Progenitor cell of endocrine pancreas (in vitro differentiated cells): ENCODE measurements around the gene CBARP. TPM values are rescaled to one million over a fixed set of nuclear protein-coding genes. Genes with fewer than 3 reads are reported as not detected.
A peak's percentile ranks its signal among the peaks of the same experiment; 100 is the strongest.

ENCODE experiments used
- DNase-seq: peaks from one replicate; pipeline ENCODE4 v3.0.0; 2021; ENCODE audit warnings: low spot score; ENCODE audit not compliant: unreplicated experiment
- H3K27ac Mint-ChIP-seq: 2 replicates; pipeline ENCODE4 v1.8.0; 2021; ENCODE audit warnings: mild to moderate bottlenecking, moderate library complexity, mixed read lengths
- H3K27me3 Mint-ChIP-seq: 2 replicates; pipeline ENCODE4 v1.8.0; 2021; ENCODE audit warnings: mixed read lengths
- H3K36me3 Mint-ChIP-seq: 2 replicates; pipeline ENCODE4 v1.8.0; 2022; ENCODE audit warnings: mixed read lengths; ENCODE audit not compliant: insufficient read depth
- H3K4me1 Mint-ChIP-seq: 2 replicates; pipeline ENCODE4 v1.8.0; 2021; ENCODE audit warnings: low read depth, mixed read lengths
- H3K4me3 Mint-ChIP-seq: 2 replicates; pipeline ENCODE4 v1.8.0; 2021; ENCODE audit warnings: low read depth, mild to moderate bottlenecking, moderate library complexity, mixed read lengths
- H3K9me3 Mint-ChIP-seq: 2 replicates; pipeline ENCODE4 v1.8.0; 2021; ENCODE audit warnings: low read depth, mixed read lengths
- total RNA-seq: library from RNA; stranded (reverse); gene quantifications from 2 replicates; pipeline ENCODE4 v1.2.1, GENCODE V29; 2021
- TF ChIP-seq, protein P1 (sequence below): fragments of 200-600 bp; sonication (generic); IDR thresholded peaks from one replicate; pipeline ENCODE4 v1.5.0; 2021; ENCODE audit warnings: antibody characterized with exemption, mild to moderate bottlenecking; ENCODE audit not compliant: unreplicated experiment

CBARP gene
- total RNA-seq, 1 donor from 2014 or later = 13.0 TPM

DNA sequence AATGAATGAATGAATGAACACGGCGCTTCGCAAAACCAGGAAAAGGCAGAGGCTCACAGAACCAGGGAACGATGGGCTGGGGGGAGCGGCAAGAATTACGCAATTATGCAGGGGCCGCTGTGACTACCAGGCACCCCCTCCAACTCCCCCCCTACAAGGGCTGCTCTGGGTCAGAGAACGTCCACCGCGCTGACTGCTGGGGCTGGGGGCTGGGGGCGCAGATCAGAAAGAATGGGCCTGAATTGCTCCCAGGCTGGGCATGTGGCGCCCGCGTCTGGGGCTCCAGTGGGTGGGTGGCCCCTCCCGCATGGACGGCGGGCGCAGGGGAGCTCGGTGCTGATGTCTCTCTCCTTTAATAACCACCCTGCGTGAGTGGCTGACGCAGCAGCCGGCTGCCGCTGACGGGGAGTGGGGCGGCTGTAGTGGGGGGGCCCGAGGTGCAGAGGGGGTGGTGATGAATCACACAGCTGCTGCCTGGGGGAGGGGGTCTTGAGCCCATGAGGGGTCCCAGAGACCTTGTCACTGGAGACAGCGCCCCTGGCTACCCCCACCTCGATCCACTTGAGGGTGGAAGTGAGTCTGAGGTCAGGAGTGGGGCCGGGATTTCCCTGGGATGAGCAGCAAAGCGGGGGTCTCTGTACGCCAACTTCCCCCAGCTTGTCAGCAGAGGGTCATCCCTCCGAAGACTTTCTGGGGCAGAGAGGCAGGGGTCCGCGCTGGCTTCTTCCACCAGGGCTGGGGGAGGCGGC, 29.8 kb upstream of the CBARP start:
- Mint-ChIP-seq H3K27me3 (peaks cover 9% of the 10 kb centered on the region), H3K27ac (peak overlapping the region; percentile 86), H3K4me3 (peak overlapping the region; percentile 3), H3K36me3 (peaks cover 13% of the 10 kb centered on the region), H3K9me3 (no peaks in the 10 kb centered on the region), H3K4me1 (peaks cover 45% of the 10 kb centered on the region)
- DNase-seq = no peak
- TF ChIP-seq, protein P1, sequence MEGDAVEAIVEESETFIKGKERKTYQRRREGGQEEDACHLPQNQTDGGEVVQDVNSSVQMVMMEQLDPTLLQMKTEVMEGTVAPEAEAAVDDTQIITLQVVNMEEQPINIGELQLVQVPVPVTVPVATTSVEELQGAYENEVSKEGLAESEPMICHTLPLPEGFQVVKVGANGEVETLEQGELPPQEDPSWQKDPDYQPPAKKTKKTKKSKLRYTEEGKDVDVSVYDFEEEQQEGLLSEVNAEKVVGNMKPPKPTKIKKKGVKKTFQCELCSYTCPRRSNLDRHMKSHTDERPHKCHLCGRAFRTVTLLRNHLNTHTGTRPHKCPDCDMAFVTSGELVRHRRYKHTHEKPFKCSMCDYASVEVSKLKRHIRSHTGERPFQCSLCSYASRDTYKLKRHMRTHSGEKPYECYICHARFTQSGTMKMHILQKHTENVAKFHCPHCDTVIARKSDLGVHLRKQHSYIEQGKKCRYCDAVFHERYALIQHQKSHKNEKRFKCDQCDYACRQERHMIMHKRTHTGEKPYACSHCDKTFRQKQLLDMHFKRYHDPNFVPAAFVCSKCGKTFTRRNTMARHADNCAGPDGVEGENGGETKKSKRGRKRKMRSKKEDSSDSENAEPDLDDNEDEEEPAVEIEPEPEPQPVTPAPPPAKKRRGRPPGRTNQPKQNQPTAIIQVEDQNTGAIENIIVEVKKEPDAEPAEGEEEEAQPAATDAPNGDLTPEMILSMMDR = no peak

DNA sequence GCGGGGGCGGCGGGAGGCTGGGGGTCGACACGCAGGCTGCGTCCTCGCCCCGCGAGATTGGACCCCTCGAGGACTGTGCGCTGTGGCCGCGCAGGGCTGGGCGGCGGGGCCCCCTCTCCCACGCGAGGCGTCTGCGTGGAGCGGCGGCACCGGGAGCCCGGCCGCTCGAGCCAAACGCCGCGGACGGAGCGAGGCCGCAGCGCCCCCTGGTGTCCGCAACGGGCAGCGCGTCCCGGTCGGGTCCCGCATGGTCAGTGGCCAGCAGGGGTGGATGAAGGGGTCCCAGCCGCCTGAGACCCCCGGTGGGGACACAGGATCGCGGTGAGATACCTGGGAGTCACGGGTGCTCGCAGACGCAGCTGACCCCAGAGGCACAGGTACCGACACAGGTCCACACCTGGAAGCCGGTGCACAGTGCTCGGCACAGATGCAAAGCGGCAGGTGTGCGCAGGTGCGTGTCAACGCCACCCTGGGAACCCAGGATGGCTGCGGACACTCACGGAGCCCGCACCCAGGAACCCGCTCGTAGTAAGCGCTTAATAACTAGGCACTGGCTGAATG, 29.2 kb upstream of the CBARP start:
- Mint-ChIP-seq H3K27ac (peak overlapping the region; percentile 86), H3K4me1 (peaks cover 49% of the 10 kb centered on the region), H3K4me3 (peak overlapping the region; percentile 3), H3K27me3 (peaks cover 9% of the 10 kb centered on the region), H3K9me3 (no peaks in the 10 kb centered on the region), H3K36me3 (peaks cover 9% of the 10 kb centered on the region)
- TF ChIP-seq, protein P1 = peak; percentile 99
- DNase-seq = peak; percentile 82

DNA sequence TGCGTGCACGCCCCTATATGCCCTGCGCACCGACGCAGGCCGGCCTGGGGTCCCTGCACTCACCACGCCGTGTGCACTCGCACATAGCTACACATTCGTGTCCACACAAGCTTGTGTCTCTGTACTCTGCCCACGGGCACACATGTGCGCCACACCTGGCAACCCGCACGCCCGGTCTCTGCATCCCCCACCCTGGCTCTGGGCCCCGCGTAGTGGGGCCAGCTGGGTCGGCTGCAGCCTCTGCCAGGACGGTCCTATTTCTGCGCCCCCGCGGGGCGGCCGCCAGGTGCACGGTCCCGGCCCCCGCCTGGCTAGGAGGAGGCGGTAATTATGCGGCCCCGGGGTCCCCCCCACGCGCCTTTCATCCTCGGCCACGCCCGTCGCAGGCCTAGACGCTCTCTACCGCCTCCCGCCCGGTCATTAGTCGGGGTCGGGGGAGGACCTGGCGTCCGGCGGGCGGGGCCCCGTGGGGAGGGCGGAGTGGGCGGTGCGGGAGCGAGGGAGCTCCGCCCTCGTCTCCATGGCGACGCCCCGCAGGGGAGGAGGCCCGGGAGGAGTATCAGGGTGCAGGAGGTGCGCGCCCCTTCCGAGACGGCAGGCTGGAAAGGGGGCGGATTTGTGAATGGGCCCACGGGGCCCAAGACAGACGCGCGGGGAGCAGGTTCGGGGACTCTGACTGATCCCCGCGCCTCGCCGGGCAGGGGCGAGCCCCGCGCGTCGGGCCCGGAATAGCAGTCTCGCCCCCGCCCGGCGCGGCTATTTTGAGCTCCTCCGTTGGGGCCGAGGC, 28.5 kb upstream of the CBARP start:
- DNase-seq = no peak
- H3K9me3 Mint-ChIP-seq = no peaks in the 10 kb centered on the region
- H3K27ac Mint-ChIP-seq = peak overlapping the region; percentile 87
- peaks cover 8% of the 10 kb centered on the region for H3K36me3 Mint-ChIP-seq
- peak overlapping the region; percentile 48 for H3K4me3 Mint-ChIP-seq
- TF ChIP-seq, protein P1 = no peak
- peaks cover 49% of the 10 kb centered on the region for H3K4me1 Mint-ChIP-seq
- H3K27me3 Mint-ChIP-seq = peaks cover 9% of the 10 kb centered on the region

DNA sequence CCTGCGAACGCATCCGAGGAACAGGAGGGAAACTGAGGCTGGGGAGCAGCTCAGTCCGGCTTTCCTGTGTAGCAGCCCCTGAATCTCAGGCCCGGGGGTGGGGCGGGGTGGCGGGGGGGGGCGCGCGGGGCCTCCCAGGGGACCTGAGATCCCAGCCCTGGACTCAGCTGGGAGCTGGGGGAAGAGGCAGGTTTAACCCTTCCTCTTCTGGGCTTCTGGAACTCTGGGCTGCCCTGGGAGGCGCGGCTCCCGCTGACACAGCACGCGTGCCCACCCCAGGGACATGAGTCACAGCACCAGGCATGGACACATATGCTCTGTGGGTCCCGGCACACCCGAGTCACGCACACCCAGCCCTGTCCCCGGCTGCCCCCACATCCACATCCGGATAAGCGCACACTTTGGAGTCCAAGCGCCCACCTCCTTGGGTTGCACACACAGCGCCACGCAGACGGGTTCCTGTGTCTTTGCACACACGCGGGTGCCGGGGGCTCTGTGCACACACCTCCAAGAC, 27.9 kb upstream of the CBARP start:
- TF ChIP-seq, protein P1 = no peak
- Mint-ChIP-seq H3K27ac (peak overlapping the region; percentile 91), H3K27me3 (peaks cover 9% of the 10 kb centered on the region), H3K4me1 (peaks cover 45% of the 10 kb centered on the region), H3K36me3 (peaks cover 4% of the 10 kb centered on the region), H3K4me3 (peak overlapping the region; percentile 48), H3K9me3 (no peaks in the 10 kb centered on the region)
- no peak for DNase-seq
